Measurements from ENCODE around the gene ATRN.

GRCh38 chr20:3659492-3660261, 188.9 kb downstream of the ATRN start:
- TF ChIP-seq CTCF (optimal IDR thresholded peaks at IDR 0.05 in 1 of 3, IDR thresholded peaks at IDR 0.05 in 1 of 3, conservative IDR thresholded peaks at IDR 0.05 in 1 of 3; ENCODE audit: extremely low read depth in 1 of 3, insufficient read depth in 2 of 3, low read length in 3 of 3) (no peak), EZH2 (IDR thresholded peaks at IDR 0.05; ENCODE audit: low read length) (no peak)

Measured in keratinocyte (primary cell).